GM19240 (cell line): Measurements from ENCODE around the gene ASTN2.

Experiments used
- DNase-seq: peaks from one replicate; pipeline ENCODE4 v3.0.0; 2011; ENCODE audit warnings: low spot score; ENCODE audit not compliant: insufficient read length

Gene ASTN2

GRCh38 chr9:117368684-117369230, 46.1 kb downstream of the ASTN2 start:
- DNase-seq, result no peak

GRCh38 chr9:117365438-117365837, 49.4 kb downstream of the ASTN2 start:
- DNase-seq, result no peak

GRCh38 chr9:117363006-117363405, 51.9 kb downstream of the ASTN2 start:
- no peak for DNase-seq

- DNase-seq, result no peak
These were observed 54.9 kb downstream of the ASTN2 start for GRCh38 chr9:117359910-117360309.

- no peak for DNase-seq
These were observed 59.3 kb downstream of the ASTN2 start for GRCh38 chr9:117355542-117355941.

GRCh38 chr9:117354997-117355396, 59.9 kb downstream of the ASTN2 start:
- no peak for DNase-seq

GRCh38 chr9:117354244-117354847, 60.5 kb downstream of the ASTN2 start:
- DNase-seq, result no peak

- DNase-seq, result no peak
These were observed 69.8 kb downstream of the ASTN2 start for GRCh38 chr9:117344892-117345660.

- no peak for DNase-seq
These were observed 71.4 kb downstream of the ASTN2 start for GRCh38 chr9:117343427-117343826.

- no peak for DNase-seq
These were observed 73.7 kb downstream of the ASTN2 start for GRCh38 chr9:117341151-117341550.

GRCh38 chr9:117340422-117340821, 74.4 kb downstream of the ASTN2 start:
- DNase-seq, result no peak

GRCh38 chr9:117335837-117336433, 78.9 kb downstream of the ASTN2 start:
- no peak for DNase-seq

- DNase-seq, result no peak
These were observed 80.8 kb downstream of the ASTN2 start for GRCh38 chr9:117334101-117334500.

GRCh38 chr9:117325831-117326230, 89.0 kb downstream of the ASTN2 start:
- DNase-seq, result no peak

GRCh38 chr9:117325110-117325731, 89.6 kb downstream of the ASTN2 start:
- no peak for DNase-seq

- DNase-seq, result no peak
These were observed 91.5 kb downstream of the ASTN2 start for GRCh38 chr9:117323390-117323789.

- DNase-seq, result no peak
These were observed 97.7 kb downstream of the ASTN2 start for GRCh38 chr9:117317192-117317591.

- no peak for DNase-seq
These were observed 99.6 kb downstream of the ASTN2 start for GRCh38 chr9:117315236-117315635.

GRCh38 chr9:117313989-117314388, 100.9 kb downstream of the ASTN2 start:
- DNase-seq, result no peak

- DNase-seq, result no peak
These were observed 107.2 kb downstream of the ASTN2 start for GRCh38 chr9:117307701-117308100.

GRCh38 chr9:117306032-117306431, 108.8 kb downstream of the ASTN2 start:
- no peak for DNase-seq

GRCh38 chr9:117305454-117305853, 109.4 kb downstream of the ASTN2 start:
- DNase-seq, result no peak
